Activated CD4-positive, alpha-beta T cell treated with anti-CD3 and anti-CD28 coated beads for 48 hours (primary cell): Measurements from ENCODE around the gene DNAH6.
"Not testable (repeated sequence)": the region's sequence is repeated elsewhere in the genome, so short reads cannot be mapped to it uniquely, and the experiment has no call there.

ENCODE experiments used
- DNase-seq: peaks from one replicate; pipeline ENCODE4 v3.0.0-alpha.2; 2020

Gene DNAH6, protein sequence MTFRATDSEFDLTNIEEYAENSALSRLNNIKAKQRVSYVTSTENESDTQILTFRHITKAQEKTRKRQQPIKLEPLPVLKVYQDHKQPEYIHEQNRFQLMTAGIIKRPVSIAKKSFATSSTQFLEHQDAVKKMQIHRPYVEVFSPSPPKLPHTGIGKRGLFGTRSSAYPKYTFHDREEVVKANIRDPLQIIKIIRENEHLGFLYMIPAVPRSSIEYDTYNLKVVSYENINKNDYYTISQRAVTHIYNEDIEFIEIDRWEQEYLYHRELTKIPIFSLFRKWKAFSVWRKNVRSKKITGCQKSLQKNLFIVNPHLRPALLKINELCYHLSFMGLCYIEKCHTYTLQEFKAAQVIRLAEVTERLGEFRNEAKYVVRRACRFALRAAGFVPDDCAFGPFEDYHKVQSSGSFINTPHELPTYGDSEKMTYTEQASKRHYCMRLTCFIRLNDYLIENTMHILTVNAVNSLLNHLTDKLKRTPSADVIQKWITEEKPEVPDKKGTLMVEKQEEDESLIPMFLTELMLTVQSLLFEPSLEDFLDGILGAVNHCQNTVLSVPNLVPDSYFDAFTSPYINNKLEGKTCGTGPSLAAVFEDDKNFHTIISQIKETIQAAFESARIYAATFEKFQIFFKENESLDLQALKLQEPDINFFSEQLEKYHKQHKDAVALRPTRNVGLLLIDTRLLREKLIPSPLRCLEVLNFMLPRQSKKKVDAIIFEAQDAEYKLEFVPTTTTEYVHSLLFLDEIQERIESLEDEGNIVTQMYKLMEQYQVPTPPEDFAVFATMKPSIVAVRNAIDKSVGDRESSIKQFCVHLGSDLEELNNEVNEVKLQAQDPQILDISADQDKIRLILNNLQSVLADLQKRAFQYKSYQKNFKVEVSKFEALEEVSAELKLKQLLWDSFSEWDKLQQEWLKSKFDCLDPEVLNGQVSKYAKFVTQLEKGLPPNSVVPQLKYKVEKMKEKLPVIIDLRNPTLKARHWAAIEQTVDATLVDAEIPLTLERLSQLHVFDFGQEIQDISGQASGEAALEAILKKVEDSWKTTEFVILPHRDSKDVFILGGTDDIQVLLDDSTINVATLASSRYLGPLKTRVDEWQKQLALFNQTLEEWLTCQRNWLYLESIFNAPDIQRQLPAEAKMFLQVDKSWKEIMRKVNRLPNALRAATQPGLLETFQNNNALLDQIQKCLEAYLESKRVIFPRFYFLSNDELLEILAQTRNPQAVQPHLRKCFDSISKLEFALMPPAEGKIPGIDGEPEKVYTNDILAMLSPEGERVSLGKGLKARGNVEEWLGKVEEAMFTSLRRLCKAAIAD (N-terminal part only)

DNA sequence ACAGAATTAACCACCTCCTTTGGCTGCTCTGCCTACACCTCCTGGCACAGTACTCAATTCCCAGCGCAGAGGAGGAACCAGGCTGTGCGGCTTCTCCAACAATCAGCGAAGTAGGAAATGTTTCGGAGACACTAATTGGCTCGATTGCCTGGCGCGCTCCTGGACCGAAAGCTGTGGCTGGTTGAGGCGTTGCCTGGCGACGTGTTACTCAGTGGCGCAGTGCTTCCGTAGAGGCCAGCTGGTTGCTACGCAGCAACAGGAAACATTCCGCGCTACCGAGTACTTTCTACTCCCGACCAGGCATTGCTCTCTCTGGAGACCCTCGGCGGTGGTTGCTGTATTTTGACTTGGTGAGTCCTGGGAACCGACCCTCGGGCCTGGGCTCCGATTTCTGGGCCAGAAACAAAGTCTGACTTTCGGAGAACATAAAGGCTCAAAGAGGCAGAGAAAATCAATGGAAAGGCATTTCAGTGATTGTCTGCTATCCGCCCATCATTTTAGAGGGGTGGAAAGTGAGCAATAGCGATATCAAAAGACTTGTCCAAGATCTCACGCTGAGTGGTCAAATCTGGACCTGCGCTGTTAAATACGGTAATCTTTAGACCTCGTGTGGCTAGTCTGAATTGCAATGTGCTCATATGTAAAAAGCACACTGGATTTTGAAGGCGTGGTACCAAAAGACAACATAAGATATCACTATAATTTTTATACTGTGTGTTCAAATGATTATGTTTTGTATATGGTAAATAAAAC is at the start of gene DNAH6:
TSS of gene DNAH6 (plus strand) at position 265 of the 753 bp plus-strand sequence. CDS start 1,329 bp downstream, outside the sequence.
- peak; percentile 89 for DNase-seq

DNA sequence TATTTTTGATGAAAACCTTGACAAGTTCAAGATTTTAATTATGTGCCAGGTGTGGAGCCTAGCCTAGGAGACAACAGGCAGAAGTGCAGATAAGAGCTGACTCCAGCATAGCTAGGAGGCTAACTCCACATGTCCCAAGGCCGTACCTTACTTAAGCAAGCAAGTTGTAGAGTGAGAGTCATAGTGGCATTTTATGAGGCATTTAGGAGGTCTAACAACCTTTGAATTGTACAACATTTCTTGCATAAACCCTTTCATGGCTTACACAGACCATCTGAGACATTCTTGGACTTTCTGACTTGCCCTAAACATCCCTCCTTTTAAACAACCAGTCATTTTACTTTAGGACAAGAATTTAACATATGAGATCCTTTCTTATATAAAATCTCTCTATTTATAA is 48.9 kb upstream of the DNAH6 start:
- no peak for DNase-seq

DNA sequence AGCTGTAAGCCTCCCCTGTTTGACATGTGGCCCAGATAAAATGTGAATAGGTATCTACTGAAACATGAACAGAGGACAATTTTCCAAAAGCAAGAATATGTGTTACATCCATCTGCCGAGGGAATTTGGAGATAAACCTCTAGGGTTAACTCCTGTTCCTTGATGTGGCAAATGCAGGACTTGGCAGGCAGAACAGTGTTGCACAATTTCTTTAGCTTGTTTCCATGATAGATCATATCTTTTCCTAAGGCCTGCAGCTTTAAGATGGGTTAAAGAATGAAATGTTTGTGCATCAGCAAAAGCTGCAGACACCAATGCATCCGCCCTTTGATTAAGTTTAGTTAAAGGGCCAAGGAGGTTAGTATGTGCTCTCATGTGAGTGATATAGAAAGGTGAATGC is 43.9 kb upstream of the DNAH6 start:
- DNase-seq, result not testable (repeated sequence)

DNA sequence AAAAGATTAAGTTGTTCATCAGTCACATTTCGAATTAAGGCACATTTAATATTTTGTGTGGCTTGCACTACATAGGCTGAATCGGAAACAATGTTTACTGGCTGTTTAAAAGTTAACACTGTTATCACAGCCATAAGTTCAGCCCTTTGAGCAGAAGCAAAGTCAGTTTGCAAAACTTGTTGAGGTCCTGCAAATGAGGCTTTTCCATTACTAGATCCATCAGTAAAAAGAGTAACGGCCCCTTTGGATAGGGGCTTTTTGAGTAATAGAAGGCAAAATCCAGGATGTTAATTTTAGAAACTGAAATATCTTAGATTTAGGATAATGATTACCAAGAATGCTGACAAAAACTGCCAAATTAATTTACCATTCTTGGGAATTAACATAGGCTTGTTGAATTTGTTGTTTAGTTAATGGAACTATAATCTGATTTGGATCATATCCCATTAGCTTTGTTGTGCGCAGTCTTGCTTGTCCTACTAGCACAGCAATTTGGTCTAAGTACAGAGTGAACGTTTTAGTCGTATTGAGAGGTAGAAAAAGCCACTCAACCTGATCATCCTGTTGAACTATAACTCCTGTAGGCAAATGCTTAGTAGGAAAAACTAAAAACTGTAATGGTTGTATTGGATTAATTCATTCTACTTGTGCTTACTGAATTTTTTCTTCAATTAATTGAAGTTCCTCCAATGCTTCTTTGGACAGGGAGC is 43.3 kb upstream of the DNAH6 start:
- DNase-seq, result no peak

DNA sequence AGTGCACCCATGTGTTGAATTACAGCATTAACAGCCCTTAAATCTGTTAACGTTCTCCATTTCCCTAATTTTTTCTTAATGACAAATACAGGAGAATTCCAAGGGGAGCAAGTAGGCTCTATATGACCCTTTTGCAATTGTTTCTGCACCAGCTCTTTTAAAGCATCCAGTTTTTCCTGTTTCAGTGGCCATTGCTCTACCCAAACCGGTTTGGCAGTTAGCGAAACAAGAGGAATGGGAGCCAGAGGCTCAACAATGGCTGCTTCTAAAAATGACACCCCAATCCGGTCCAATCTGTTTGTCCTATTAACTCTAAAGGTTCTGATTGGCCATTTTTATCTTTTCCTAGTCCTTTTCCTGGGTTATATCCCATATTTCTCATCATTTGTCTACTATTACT is 42.1 kb upstream of the DNAH6 start:
- no peak for DNase-seq

DNA sequence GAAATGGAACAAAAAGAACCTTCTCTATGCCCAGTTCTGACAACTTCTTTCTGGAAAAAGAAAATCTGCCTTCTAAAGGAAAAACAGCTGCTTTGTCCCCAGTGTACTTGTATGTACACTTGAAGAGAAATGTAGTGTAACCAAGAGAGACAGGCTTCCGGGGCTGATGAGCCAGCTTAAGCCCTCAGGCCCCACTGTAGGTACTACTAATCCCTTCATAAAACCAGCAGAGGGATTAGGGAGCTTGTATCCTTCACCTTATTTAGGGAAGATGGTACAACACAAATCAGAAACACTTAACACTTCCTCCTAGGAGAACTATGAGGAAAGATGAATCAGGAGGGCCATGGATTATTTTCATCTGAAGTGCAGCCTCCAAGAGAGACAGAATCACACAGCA is 38.4 kb upstream of the DNAH6 start:
- DNase-seq, result no peak

DNA sequence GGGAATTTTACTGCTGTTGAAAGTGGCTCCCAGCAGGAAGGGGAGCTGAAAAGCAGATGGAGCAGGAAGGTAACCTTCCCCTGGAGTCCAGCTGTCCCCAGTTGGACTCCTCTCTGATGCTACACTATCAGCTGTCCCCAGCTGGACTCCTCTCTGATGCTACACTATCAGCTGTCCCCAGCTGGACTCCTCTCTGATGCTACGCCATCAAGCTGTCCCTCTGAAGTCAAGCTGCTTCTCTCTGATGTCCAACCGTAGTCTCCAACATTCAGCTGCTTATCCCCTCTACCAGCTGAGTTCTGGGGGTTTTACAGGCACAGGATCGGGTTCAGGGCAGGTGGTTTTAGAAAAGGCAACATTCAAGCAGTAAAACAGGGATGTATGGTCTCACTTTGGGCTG is 37.4 kb upstream of the DNAH6 start:
- DNase-seq, result no peak

DNA sequence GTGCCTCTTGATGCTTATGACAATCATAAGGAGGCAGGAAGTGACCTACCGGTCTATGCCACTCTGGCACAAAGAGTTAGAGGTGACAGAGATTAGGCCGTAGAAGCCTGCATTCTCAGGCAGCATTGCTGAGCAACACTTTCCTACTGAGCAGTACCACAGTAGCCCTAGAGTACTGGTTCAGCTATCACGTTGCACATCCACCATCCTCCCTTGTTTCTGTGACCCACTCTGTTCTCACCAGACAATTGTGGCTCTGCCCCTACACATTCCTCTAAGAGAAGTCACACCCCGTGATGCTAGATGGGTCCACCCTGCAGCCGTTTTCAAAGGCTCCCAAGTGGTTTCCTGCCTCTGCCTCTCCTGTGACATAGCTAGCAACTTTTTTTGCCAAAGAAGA is 34.6 kb upstream of the DNAH6 start:
- peak; percentile 27 for DNase-seq

DNA sequence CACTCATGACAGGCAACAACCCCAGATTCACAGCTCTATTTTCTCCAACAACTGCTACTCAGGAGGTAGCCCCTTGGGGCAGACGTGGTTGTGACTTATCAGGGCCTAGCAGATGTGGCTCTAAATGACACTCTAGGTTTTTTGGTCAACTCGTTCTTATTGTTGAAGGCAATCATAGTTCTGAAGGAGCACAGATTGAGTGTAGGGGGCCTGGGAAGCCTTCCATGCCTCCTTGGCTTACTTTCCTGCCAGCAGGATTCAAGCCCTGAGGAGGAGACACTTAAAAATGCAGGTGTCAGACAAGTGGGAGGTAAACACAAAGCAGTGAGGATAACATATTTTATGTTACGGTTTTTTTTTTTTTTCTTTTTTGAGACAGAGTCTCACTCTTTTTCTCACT is 33.7 kb upstream of the DNAH6 start:
- DNase-seq, result no peak

DNA sequence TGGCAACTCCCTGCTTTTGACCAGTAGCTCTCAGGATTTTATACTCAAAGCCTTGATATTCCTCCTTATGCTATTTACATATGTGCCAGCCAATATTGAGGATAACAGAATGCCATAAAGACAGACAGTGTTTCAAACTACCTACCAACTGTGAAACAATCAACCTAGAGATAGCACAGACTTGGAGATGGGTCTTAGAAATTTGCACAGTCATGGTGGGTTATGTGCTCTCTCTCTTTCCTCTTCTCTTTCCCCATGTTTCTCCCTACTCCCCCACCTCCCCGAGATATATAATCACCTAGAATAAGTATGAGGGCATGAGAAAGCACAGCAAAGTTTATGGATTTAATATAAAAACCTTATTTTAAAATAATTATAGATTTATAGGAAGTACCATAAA is 33.0 kb upstream of the DNAH6 start:
- DNase-seq, result no peak

DNA sequence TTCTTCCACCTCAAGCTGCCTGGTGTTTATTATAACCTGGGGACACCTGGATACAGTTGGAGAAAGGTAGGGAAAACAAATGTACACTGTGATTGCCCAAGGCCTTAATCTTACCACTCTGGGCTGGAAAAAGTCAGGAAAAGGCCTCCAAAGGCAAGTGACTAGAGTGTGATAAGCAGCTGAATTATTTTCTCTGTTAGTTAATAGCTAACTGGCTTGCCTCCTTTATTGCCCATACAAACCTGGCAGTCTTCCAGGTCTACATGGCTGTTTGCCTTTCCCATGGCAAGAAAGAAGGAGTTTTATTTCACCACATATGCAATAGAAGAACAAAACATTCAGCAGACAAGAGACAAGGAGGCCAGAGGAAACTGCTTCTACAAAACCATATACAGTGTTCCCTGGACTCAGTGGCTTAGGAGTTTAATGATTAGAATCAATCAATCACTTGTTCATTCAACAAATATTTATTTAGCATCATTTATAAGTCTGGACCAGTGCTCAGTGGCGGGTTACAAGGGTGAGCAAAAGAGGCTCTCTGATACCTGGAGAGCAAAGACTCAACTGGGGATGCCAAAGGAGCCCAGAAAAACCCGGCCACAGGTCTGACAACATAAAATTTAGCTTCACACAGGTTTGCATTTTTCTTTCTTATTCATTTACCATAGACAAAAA is 29.7 kb upstream of the DNAH6 start:
- no peak for DNase-seq

DNA sequence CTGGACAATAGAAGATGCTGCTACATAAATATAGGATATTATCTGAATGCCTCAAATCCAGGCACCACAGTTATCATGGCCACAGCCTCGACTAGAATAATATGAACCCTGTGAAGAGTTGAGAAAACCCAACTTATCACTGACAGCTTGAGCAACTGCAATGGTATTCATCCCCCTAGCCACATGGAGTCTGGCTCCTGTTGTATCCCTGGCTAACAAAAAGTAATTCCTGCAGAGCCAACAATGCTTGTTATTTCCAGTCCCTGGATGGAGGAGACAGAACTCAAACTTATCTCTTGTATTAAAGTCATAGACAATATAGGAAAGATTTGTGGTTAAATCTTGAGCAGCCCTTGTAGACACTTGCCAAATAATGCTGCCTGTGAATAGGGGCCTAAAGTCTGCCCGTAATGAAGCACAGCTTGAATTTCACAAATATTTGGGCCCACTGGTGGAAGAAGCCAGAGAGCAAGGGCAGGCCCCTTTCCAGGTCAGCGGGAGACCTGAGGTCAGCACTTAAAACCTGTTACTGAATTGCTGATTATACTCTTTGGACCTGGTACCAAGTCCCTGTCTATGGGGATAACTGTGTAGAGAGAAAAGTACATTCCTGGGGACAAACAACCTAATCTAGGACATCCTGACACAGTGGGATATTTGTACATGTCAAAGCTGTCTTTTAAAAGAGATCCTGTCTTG is 28.9 kb upstream of the DNAH6 start:
- no peak for DNase-seq

DNA sequence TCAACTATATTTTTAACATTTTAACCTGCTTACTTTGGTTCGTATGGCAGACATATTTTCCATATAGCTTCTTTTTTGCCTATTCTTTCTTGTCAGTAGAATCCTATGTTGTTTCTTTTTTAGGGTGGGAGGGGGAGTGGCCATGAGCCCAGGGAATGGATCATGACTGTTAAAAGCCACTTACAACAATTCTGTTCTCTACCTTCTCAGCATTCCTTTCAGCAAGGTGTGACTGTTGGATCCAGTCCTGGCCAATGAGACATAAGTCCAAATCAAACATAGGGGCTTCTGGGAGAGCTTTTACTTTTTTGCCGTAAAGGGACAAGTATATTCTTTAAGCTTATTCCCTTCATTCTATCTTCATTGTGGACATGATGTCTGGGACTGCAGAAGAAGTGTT is 25.0 kb upstream of the DNAH6 start:
- no peak for DNase-seq

DNA sequence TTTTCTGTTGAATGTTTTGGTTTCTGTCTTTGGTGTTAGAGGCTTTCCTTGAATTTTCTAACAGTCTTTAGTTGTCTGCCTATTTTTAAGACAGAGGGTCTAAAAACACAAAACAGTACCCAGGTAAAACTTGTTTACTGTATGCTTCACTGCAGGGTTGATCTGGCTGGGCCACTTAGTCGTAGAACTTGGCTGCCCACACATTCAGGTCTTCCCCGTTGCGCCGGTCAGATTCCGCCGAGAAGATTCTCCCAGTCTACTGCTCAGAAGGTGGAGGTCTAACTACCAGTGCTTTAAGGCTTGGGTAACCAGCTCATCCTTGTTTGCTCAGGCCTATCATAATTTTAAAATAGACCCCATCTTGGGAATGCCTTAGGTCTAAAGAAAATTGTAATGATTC is 24.6 kb upstream of the DNAH6 start:
- no peak for DNase-seq

DNA sequence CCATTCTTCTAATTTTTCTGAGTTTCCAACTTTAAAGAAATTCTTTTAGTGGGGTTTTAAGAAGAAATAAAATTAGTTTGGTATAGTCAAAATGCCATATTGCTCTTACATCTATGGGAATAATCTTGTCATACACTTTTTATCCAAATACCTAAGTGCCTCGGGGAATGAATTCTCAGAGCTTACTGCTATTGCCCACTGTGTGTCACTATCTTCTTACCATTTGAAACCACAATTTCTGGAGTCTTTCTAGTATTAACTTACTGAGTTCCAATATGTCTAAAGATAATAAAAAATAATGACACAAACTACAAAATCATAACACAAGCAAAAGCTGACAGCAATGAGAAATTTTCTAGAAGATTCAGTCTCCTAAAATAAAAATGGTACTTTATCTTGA is 23.7 kb upstream of the DNAH6 start:
- DNase-seq, result no peak

DNA sequence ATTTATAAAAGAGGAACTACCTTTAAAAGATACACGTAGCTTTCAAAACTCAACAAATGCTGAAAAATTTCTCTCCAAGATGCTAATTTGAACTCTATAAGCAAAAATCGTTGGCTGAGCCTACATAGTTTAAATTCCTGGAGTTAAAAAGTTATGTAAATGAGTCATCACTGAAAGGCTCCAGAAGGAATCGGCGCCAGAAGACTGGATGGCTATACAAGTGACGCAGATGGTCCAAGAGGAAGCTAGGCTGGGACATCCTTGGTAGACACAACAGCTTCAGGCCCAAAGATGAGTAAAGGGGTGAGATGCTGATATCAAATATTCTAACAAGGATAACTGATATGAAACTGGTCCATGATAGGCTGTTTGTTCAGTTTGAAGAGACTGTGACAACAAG is 22.8 kb upstream of the DNAH6 start:
- DNase-seq, result no peak

DNA sequence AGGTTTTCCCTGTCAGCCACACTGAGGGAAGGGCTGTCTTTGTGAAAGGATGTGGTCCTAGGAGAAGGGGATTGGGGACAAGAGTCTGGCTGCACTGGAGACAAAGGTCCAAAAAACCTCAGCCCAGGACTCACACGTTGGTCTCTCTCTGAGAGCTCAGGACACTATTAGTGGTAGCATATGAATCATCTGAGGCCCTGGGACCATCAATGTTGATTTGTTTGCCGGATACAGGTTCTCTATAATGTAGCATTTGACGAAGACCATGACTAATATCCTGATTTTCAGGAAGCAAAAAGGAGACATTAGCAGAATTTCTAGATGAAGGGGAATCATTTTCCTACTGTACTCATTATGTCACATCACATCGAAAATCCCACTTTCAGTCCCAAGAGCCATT is 22.2 kb upstream of the DNAH6 start:
- DNase-seq, result no peak

DNA sequence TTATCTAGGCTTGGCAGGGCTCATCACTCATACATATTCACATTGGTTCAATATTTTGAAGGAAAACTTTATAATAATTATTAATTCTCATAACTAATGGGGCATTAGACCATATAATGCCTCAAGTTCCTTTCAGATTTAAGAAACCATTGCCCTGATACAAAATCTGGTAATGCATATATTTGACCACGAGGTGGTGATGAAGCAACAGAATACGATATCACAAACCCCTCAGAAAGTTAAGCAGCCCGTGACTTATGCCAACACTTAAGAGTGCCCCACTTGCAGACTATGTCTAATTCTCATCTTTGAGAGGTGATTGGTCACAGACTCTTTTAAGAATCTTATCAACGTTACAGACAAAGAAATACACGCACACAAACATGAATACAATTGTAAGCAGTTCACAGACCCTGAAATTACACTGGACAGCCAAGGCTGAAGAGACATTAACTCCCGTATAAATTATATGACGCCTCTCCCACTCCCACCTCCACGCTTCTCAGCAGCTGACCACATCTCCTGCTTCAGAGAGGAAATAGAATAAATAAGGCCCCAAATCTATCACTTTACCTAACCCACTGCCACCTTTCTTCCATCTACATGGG is 20.7 kb upstream of the DNAH6 start:
- DNase-seq, result peak; percentile 18

DNA sequence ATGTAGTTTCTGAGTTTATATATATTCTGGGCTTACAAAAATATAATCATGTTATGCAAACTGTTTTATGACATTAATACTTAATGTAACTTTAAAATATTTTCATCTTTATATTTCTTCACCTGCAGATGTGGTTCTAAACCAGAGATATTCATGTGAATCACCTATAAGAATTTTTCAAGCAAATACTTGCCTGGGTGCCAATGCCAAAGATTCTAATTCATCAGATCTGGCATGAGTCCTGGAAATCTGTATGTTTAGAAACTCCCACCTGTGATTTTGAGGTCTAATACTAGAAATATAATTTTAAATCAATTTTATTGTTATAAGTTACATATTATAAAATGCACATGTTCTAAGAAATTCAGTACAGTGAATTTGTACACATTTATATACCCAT is 19.9 kb upstream of the DNAH6 start:
- DNase-seq, result no peak

DNA sequence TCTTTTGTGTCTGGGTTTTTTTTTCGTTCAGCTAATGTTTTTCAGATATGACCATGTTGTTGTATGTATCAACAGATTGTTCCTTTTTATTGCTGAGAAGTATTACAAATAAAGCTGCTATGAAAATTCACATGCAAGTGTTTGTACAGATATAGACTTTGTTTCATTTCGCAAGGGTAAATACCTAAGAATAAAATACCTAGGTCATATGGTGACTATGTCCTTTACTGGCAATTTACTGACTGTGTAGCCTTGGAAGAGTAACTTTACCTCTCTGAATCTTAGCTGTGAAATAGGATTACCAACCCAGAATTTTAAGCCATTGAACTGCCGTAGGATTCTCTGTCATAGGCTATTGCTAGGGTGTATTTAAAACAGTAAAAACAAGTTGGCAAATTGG is 19.0 kb upstream of the DNAH6 start:
- no peak for DNase-seq
